Lung (tissue), 12 donors: ENCODE measurements around the gene CTSH. TPM values are rescaled to one million over a fixed set of nuclear protein-coding genes. Genes with fewer than 3 reads are reported as not detected.

Source experiments
- ATAC-seq: fragments of 200-7000 bp; cut with Tn5 transposase; one replicate; pipeline ENCODE4 v1.9.1; 2020; ENCODE audit warnings: moderate number of reproducible peaks; ENCODE audit not compliant: insufficient read depth, low FRiP score
- DNase-seq, 3 donors: peaks; one replicate each; pipeline ENCODE4 v3.0.0-alpha.2; 2013 to 2017
- H3K27ac ChIP-seq, 2 donors: one replicate each; pipeline ENCODE4 v1.5.1; 2013; ENCODE audit warnings: mild to moderate bottlenecking in 2 of 2, moderate library complexity in 2 of 2, control low read depth in 1 of 2, inconsistent platforms in 1 of 2, low read depth in 1 of 2, low read length in 1 of 2
- H3K27me3 ChIP-seq, 3 donors: one replicate each; pipeline ENCODE4 v1.5.1; 2013; ENCODE audit warnings: low read length in 2 of 3; ENCODE audit not compliant: control insufficient read depth in 3 of 3, insufficient read depth in 3 of 3
- H3K36me3 ChIP-seq, 4 donors: one replicate each; pipeline ENCODE4 v1.5.1; 2013; ENCODE audit warnings: low read length in 4 of 4, mild to moderate bottlenecking in 1 of 4, moderate library complexity in 1 of 4; ENCODE audit not compliant: control insufficient read depth in 4 of 4, insufficient read depth in 4 of 4
- H3K4me1 ChIP-seq, 5 donors: one replicate each; pipeline ENCODE4 v1.5.1; 2013; ENCODE audit warnings: low read length in 5 of 5, mild to moderate bottlenecking in 2 of 5, moderate library complexity in 1 of 5; ENCODE audit not compliant: control insufficient read depth in 5 of 5, insufficient read depth in 5 of 5
- H3K4me3 ChIP-seq: one replicate; pipeline ENCODE4 v1.5.1; 2013; ENCODE audit warnings: mild to moderate bottlenecking, control low read depth, moderate library complexity
- H3K9ac ChIP-seq, 2 donors: one replicate each; pipeline ENCODE4 v1.5.1; 2013; ENCODE audit warnings: low read length in 2 of 2, control low read depth in 1 of 2; ENCODE audit not compliant: insufficient read depth in 1 of 2
- H3K9me3 ChIP-seq, 4 donors: one replicate each; pipeline ENCODE4 v1.5.1; 2013; ENCODE audit warnings: low read length in 3 of 4, mild to moderate bottlenecking in 1 of 4, moderate library complexity in 1 of 4; ENCODE audit not compliant: control insufficient read depth in 4 of 4, insufficient read depth in 3 of 4
- whole genome bisulfite sequencing, 2 donors: extraction: QIAGEN DNeasy Blood & Tissue Kit; methylation state at CpG; one replicate each; pipeline ENCODE4 v1.1.7; 2013; 5-methylcytosine and 5-hydroxymethylcytosine counted together
- polyA plus RNA-seq, 2 donors: library from polyadenylated mRNA; stranded (reverse); fragments of 200-250 nt; gene quantifications; one replicate each; pipeline ENCODE4 v1.2.1, GENCODE V29; 2013
- total RNA-seq, 2 donors: library from RNA; depleted of rRNA in 1 of 2; stranded (reverse); fragments of >200 nt in 1 of 2; gene quantifications; one replicate each; pipeline ENCODE4 v1.2.1, GENCODE V29; 2014 to 2021
- TF ChIP-seq, protein P1 (sequence below): IDR thresholded peaks from 2 replicates; pipeline ENCODE4 v1.5.1; 2012; ENCODE audit warnings: mild to moderate bottlenecking; ENCODE audit errors: control extremely low read depth, extremely low read depth
- donor health status: control.
- donor health status: control.
- donor health status: Bipolar disorder and iron deficiency.
- donor health status: healthy.
- donor health status: DM: yes; HTN: yes; CAD: no.

CTSH gene
- total and polyA plus RNA-seq, 4 donors, result 821 to 1,902 (median 1,209) TPM

- DNase-seq (no peak), ATAC-seq (no peak)
- Histone ChIP-seq H3K27ac (peak overlapping the region in 1 of 2 donors; percentile 85), H3K4me3 (no peak overlapping the region), H3K27me3 (no peaks in the 10 kb centered on the region), H3K9ac (no peak overlapping the region), H3K36me3 (no peaks in the 10 kb centered on the region), H3K9me3 (no peaks in the 10 kb centered on the region), H3K4me1 (peaks cover 0 to 21% (median 0%) of the 10 kb centered on the region in 5 donors)
- 68 to 81% methylated on average over 10 of the region's 10 CpGs for WGBS, 2 donors
- TF ChIP-seq, protein P1, sequence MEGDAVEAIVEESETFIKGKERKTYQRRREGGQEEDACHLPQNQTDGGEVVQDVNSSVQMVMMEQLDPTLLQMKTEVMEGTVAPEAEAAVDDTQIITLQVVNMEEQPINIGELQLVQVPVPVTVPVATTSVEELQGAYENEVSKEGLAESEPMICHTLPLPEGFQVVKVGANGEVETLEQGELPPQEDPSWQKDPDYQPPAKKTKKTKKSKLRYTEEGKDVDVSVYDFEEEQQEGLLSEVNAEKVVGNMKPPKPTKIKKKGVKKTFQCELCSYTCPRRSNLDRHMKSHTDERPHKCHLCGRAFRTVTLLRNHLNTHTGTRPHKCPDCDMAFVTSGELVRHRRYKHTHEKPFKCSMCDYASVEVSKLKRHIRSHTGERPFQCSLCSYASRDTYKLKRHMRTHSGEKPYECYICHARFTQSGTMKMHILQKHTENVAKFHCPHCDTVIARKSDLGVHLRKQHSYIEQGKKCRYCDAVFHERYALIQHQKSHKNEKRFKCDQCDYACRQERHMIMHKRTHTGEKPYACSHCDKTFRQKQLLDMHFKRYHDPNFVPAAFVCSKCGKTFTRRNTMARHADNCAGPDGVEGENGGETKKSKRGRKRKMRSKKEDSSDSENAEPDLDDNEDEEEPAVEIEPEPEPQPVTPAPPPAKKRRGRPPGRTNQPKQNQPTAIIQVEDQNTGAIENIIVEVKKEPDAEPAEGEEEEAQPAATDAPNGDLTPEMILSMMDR, result no peak
These were observed 42.9 kb upstream of the CTSH start for GRCh38 chr15:78987556-78988360.

DNA sequence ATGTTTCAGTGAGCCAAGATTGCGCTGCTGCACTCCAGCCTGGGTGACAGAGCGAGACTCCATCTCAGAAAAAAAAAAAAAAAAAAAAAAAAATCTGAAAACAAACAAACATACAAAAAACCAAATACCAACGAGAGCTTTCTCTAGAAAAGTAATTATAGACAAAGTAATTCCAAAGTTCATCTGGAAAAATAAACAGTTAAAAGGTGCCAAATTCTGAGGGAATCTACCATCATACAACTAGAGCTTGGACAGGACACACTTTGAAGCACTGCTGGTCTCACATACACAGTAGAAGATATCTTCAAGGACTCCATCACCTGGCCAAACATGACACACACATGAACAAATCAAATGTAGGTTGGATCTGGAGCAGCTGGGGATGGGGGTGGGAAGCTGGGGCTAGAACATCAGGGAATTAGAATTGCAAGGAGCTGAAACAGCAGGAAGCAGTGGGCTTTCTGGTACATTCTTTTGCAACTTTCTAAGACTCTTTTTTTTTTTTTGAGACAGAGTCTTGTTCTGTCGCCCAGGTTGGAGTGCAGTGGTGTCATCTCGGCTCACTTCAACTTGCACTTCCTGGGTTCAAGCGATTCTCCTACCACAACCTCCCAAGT lies 41.1 kb upstream of the CTSH start:
- H3K9me3 ChIP-seq, result no peaks in the 10 kb centered on the region
- ATAC-seq, result no peak
- no peaks in the 10 kb centered on the region for H3K36me3 ChIP-seq
- H3K27me3 ChIP-seq, result no peaks in the 10 kb centered on the region
- peaks cover 0 to 12% (median 0%) of the 10 kb centered on the region in 5 donors for H3K4me1 ChIP-seq
- TF ChIP-seq, protein P1, result no peak
- no peak overlapping the region for H3K4me3 ChIP-seq
- DNase-seq, result no peak
- WGBS, 2 donors, result 61 to 74% methylated on average over 6 of the region's 6 CpGs
- H3K27ac ChIP-seq, result no peak overlapping the region
- H3K9ac ChIP-seq, result no peak overlapping the region

DNA sequence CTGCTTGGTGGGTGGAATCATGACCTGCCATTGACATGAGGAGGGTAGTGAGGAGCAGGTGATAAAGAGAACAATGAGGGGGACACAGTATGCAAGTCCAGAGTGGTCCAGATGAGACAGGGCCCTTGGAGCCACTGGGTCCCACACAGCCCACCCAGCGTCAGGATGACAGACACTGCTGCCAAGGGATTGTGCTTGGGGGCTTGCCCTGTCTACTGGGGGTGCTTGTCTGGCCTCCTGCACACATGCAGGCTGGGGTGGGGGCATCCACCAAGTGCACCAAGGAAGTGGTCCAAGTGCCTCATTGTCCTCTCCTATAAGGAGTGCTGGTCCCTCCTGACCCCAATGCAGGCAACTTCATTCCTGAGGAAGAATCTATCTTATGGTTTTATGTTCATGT lies 39.2 kb upstream of the CTSH start:
- 94 to 100% methylated on average over 1 of the region's 1 CpG for WGBS, 2 donors
- no peaks in the 10 kb centered on the region for H3K27me3 ChIP-seq

More for the DNA sequence above, 39.2 kb upstream of the CTSH start:
- H3K27ac ChIP-seq, result no peak overlapping the region
- no peak overlapping the region for H3K4me3 ChIP-seq
- H3K9ac ChIP-seq, result no peak overlapping the region
- H3K4me1 ChIP-seq, result peaks cover 0 to 10% (median 0%) of the 10 kb centered on the region in 5 donors
- no peak for ATAC-seq
- no peak for DNase-seq
- no peaks in the 10 kb centered on the region for H3K9me3 ChIP-seq
- TF ChIP-seq, protein P1, result no peak
- H3K36me3 ChIP-seq, result no peaks in the 10 kb centered on the region
